ENCODE results near the gene ZNF639. TPM values are rescaled to one million over a fixed set of nuclear protein-coding genes. Genes with fewer than 3 reads are reported as not detected.

The ZNF639 gene
- total and polyA plus RNA-seq, 10 of the 15 experiments (the other 5 are each of a cell fraction or from before 2014, with no cell fraction given) = 16.3 to 61.2 (median 35.3) TPM

DNA sequence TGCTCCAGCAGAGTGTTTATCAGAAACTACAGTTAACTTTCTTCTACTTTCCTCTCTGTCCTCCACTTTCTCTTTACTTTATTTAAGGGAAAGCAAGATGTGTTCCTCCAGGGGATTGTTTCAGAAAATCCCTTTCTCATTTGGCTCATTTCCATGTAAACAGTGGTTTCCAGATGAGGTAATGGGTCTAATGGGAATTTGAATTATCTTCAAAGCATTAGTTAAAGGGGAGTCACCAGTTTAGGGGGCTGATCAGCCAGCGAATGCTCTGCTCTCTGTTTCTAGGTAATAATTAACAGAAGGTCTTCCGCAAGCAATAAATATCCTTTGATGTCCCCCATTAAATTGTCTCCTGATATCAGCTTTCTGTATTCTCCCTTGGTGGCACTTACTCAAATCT lies 30.4 kb upstream of the ZNF639 start:
- H3K9ac ChIP-seq (ENCODE audit: control insufficient read depth, insufficient read depth, low read length) = no peak overlapping the region
- H3K27me3 ChIP-seq (replicated peaks in 1 of 2; ENCODE audit: control insufficient read depth in 2 of 2, insufficient read depth in 2 of 2, low read length in 1 of 2) = no peaks in the 10 kb centered on the region
- no peak overlapping the region for H3K27ac ChIP-seq (ENCODE audit: control insufficient read depth, insufficient read depth)
- FAIRE-seq (no peak), DNase-seq (ENCODE audit: low read depth, low spot score) (no peak), ATAC-seq (peak; percentile 41; the same call in 2 of the 3 replicates)
- H2AFZ ChIP-seq (ENCODE audit: control insufficient read depth, low read depth, low read length) = no peak overlapping the region
- SMC1A ChIA-PET (ENCODE audit: uncharacterized antibody, unreplicated experiment) = interaction anchor here (1.5 kb wide), 2 partner anchors 12 to 150 kb away, joined by 4 read pairs; no protein-coding TSS in a partner anchor
- no peak overlapping the region for H3K4me3 ChIP-seq
- no peaks in the 10 kb centered on the region for H4K20me1 ChIP-seq (ENCODE audit: control insufficient read depth, insufficient read depth)
- CTCF ChIA-PET = interaction anchor here (0.9 to 1.4 kb wide), 3 partner anchors 20 to 193 kb away, joined by 3 to 5 read pairs (median 3); no protein-coding TSS in a partner anchor
- TF ChIP-seq, protein P1, sequence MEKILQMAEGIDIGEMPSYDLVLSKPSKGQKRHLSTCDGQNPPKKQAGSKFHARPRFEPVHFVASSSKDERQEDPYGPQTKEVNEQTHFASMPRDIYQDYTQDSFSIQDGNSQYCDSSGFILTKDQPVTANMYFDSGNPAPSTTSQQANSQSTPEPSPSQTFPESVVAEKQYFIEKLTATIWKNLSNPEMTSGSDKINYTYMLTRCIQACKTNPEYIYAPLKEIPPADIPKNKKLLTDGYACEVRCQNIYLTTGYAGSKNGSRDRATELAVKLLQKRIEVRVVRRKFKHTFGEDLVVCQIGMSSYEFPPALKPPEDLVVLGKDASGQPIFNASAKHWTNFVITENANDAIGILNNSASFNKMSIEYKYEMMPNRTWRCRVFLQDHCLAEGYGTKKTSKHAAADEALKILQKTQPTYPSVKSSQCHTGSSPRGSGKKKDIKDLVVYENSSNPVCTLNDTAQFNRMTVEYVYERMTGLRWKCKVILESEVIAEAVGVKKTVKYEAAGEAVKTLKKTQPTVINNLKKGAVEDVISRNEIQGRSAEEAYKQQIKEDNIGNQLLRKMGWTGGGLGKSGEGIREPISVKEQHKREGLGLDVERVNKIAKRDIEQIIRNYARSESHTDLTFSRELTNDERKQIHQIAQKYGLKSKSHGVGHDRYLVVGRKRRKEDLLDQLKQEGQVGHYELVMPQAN (conservative IDR thresholded peaks at IDR 0.05) = no peak
- no peak for TF ChIP-seq RCOR1 (conservative IDR thresholded peaks at IDR 0.05; ENCODE audit: low read depth, low read length)
- TF ChIP-seq FOXM1 (IDR thresholded peaks at IDR 0.05; ENCODE audit: low read depth, low read length) = no peak
- no peak for TF ChIP-seq CBX5 (IDR thresholded peaks at IDR 0.05; ENCODE audit: low read depth)
- no peak for TF ChIP-seq LARP7 (IDR thresholded peaks at IDR 0.05)
- no peak for TF ChIP-seq POLR2A (IDR thresholded peaks at IDR 0.05; ENCODE audit: low read depth, low read length)
- no peak for TF ChIP-seq SRF (IDR thresholded peaks at IDR 0.05; ENCODE audit: low read depth in 2 of 2, low read length in 2 of 2)
- TF ChIP-seq MEF2B (IDR thresholded peaks at IDR 0.05; ENCODE audit: partially characterized antibody, poor library complexity, severe bottlenecking) = peak; percentile 69
- 0 out of 2 replicates have a peak, but pooled peaks have one; percentile 35 for TF ChIP-seq NR2F1 (conservative IDR thresholded peaks at IDR 0.05)
- TF ChIP-seq, protein P2, sequence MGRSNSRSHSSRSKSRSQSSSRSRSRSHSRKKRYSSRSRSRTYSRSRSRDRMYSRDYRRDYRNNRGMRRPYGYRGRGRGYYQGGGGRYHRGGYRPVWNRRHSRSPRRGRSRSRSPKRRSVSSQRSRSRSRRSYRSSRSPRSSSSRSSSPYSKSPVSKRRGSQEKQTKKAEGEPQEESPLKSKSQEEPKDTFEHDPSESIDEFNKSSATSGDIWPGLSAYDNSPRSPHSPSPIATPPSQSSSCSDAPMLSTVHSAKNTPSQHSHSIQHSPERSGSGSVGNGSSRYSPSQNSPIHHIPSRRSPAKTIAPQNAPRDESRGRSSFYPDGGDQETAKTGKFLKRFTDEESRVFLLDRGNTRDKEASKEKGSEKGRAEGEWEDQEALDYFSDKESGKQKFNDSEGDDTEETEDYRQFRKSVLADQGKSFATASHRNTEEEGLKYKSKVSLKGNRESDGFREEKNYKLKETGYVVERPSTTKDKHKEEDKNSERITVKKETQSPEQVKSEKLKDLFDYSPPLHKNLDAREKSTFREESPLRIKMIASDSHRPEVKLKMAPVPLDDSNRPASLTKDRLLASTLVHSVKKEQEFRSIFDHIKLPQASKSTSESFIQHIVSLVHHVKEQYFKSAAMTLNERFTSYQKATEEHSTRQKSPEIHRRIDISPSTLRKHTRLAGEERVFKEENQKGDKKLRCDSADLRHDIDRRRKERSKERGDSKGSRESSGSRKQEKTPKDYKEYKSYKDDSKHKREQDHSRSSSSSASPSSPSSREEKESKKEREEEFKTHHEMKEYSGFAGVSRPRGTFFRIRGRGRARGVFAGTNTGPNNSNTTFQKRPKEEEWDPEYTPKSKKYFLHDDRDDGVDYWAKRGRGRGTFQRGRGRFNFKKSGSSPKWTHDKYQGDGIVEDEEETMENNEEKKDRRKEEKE (IDR thresholded peaks at IDR 0.05) = no peak
- TF ChIP-seq MTA2 (IDR thresholded peaks at IDR 0.05; ENCODE audit: low read depth) = peak; percentile 81
- TF ChIP-seq ATF7 (IDR thresholded peaks at IDR 0.05; ENCODE audit: low read depth) = peak; percentile 78
- TF ChIP-seq CEBPB (IDR thresholded peaks at IDR 0.05; ENCODE audit: borderline replicate concordance in 1 of 2, low read depth in 2 of 2, low read length in 2 of 2) = no peak
- TF ChIP-seq CHD4 (IDR thresholded peaks at IDR 0.05) = no peak
- TF ChIP-seq PAX5 (IDR thresholded peaks at IDR 0.05; ENCODE audit: borderline replicate concordance, low read depth, low read length) = no peak
- TF ChIP-seq IKZF2 (IDR thresholded peaks at IDR 0.05) = 0 out of 4 replicates have a peak, but pooled peaks of 1 of the 2 experiments have one; percentile 24
- 0 out of 2 replicates have a peak, but pooled peaks have one; percentile 26 for TF ChIP-seq DPF2 (IDR thresholded peaks at IDR 0.05)
- TF ChIP-seq, protein P3, sequence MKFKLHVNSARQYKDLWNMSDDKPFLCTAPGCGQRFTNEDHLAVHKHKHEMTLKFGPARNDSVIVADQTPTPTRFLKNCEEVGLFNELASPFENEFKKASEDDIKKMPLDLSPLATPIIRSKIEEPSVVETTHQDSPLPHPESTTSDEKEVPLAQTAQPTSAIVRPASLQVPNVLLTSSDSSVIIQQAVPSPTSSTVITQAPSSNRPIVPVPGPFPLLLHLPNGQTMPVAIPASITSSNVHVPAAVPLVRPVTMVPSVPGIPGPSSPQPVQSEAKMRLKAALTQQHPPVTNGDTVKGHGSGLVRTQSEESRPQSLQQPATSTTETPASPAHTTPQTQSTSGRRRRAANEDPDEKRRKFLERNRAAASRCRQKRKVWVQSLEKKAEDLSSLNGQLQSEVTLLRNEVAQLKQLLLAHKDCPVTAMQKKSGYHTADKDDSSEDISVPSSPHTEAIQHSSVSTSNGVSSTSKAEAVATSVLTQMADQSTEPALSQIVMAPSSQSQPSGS (IDR thresholded peaks at IDR 0.05; ENCODE audit: low read length) = no peak
- 0 out of 2 replicates have a peak, but pooled peaks have one; percentile 46 for TF ChIP-seq IKZF1 (conservative IDR thresholded peaks at IDR 0.05)
- TF ChIP-seq ZZZ3 (IDR thresholded peaks at IDR 0.05; ENCODE audit: control insufficient read depth, insufficient read length, low read depth) = no peak
- RAD21 ChIA-PET (ENCODE audit: unreplicated experiment) = no interaction called here
- no peaks in the 10 kb centered on the region for H3K4me1 ChIP-seq (ENCODE audit: control insufficient read depth, insufficient read depth, low read length)
- in situ Hi-C loops (cut with MboI) (no loop called here), intact Hi-C loops (cut with micrococcal nuclease; ENCODE audit: unreplicated experiment) (no loop called here)
- no TSS peak for BruUV-seq (replicated peaks)
- no peaks in the 10 kb centered on the region for H3K9me3 ChIP-seq (replicated peaks; ENCODE audit: control insufficient read depth, insufficient read depth, low read length)
- H3K36me3 ChIP-seq (ENCODE audit: control insufficient read depth in 2 of 2, insufficient read depth in 2 of 2, low read length in 1 of 2) = no peaks in the 10 kb centered on the region
- no peak overlapping the region for H3K4me2 ChIP-seq (ENCODE audit: control insufficient read depth, insufficient read depth)
- no peaks in the 10 kb centered on the region for H3K79me2 ChIP-seq (ENCODE audit: control insufficient read depth, insufficient read depth, low read length)
- 12% methylated on average over 2 of the region's 2 CpGs for WGBS (ENCODE audit: insufficient coverage, insufficient replicate concordance, low lambda C conversion rate, missing lambda C conversion rate)
- POLR2A ChIA-PET = no interaction called here

Measured in GM12878 (cell line).